ENCODE measurements around the gene RAD18.

DNA sequence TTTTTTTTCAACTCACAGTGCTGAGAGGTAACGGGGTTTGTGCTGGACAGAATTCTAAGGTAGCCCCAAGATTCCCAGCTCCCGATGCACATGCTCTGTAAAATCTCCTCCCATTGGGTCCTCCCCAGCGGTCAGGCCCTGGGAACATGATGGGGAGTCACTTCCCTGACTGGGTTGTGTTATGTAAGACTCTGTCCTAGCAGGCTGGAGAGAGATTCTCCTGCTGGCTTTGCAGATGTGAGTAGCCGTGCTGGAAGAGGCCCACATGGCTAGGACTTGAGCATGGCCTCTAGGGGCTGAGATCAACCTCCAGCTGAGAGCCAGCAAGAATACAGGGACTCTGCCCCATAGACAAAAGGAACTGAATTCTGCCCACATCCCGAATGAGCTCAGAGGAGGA is 110.2 kb downstream of the RAD18 start:
- TF ChIP-seq POLR2A (IDR thresholded peaks at IDR 0.05), result no peak
- TF ChIP-seq, protein P1, sequence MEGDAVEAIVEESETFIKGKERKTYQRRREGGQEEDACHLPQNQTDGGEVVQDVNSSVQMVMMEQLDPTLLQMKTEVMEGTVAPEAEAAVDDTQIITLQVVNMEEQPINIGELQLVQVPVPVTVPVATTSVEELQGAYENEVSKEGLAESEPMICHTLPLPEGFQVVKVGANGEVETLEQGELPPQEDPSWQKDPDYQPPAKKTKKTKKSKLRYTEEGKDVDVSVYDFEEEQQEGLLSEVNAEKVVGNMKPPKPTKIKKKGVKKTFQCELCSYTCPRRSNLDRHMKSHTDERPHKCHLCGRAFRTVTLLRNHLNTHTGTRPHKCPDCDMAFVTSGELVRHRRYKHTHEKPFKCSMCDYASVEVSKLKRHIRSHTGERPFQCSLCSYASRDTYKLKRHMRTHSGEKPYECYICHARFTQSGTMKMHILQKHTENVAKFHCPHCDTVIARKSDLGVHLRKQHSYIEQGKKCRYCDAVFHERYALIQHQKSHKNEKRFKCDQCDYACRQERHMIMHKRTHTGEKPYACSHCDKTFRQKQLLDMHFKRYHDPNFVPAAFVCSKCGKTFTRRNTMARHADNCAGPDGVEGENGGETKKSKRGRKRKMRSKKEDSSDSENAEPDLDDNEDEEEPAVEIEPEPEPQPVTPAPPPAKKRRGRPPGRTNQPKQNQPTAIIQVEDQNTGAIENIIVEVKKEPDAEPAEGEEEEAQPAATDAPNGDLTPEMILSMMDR (IDR thresholded peaks at IDR 0.05), result no peak
- no peak for TF ChIP-seq POLR2AphosphoS5 (IDR thresholded peaks at IDR 0.05)
